GM19351 (cell line): ENCODE measurements around the gene DDX31.

Experiments used
- ATAC-seq: cut with Tn5 transposase; IDR thresholded peaks from one replicate; pipeline ENCODE4 v1.9.1; 2021; ENCODE audit warnings: mild to moderate bottlenecking, moderate library complexity; ENCODE audit not compliant: unreplicated experiment

The DDX31 gene

GRCh38 chr9:132551556-132551955 is 118.2 kb downstream of the DDX31 start:
- no peak for ATAC-seq

GRCh38 chr9:132548751-132549640 is 120.8 kb downstream of the DDX31 start:
- ATAC-seq = no peak

GRCh38 chr9:132547976-132548730 is 121.6 kb downstream of the DDX31 start:
- ATAC-seq = no peak

GRCh38 chr9:132547436-132547835 is 122.3 kb downstream of the DDX31 start:
- no peak for ATAC-seq

- no peak for ATAC-seq
These were observed 122.7 kb downstream of the DDX31 start for GRCh38 chr9:132547052-132547431.

GRCh38 chr9:132546148-132547051 is 123.4 kb downstream of the DDX31 start:
- no peak for ATAC-seq

- ATAC-seq = no peak
These were observed 124.2 kb downstream of the DDX31 start for GRCh38 chr9:132545578-132545977.

GRCh38 chr9:132543960-132544359 is 125.8 kb downstream of the DDX31 start:
- no peak for ATAC-seq

GRCh38 chr9:132543251-132543650 is 126.5 kb downstream of the DDX31 start:
- no peak for ATAC-seq
